NCI-H1930 (cell line): ENCODE data around the gene PIK3R6.
A peak's percentile ranks its signal among the peaks of the same experiment; 100 is the strongest.
"Not testable (repeated sequence)": the region's sequence is repeated elsewhere in the genome, so short reads cannot be mapped to it uniquely, and the experiment has no call there.

Experiments
- DNase-seq, 2 experiments: peaks; one replicate each; lab custom pipeline; 2025; lab: John Stamatoyannopoulos, UW

PIK3R6 gene

GRCh38 chr17:8823279-8823678 is 44.2 kb downstream of the PIK3R6 start:
- no peak for DNase-seq

DNA sequence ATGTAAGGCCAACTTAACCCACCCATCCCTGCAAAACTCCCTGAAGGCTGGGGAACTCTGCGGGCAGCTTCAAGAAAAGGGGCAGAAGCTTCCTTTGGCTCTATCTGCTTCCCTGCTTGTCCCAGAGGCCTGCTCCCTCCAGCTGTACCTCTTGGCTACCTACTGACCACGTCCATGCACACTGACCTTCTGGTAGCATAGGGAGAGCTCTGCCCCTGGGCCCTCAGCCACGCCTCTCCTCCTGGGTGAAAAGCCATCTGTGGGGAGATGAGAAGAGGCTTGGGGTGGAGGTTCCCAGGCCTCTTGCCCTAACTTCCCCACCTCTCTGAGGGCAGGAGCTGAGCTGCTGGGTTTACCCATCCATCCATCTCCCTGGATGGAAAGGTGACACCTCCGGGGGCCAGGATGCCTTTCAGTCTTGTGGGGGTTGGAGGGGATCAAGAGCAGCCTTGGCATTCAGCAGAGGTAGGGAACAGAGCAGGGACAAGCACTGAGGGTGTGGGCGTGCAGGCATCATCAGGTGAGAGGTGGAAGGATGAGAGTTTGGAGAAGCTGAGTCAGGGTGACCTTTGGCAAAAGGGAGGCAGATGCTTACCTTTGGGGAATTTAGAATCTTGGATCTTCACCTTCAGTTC is 45.0 kb downstream of the PIK3R6 start:
- no peak for DNase-seq

DNA sequence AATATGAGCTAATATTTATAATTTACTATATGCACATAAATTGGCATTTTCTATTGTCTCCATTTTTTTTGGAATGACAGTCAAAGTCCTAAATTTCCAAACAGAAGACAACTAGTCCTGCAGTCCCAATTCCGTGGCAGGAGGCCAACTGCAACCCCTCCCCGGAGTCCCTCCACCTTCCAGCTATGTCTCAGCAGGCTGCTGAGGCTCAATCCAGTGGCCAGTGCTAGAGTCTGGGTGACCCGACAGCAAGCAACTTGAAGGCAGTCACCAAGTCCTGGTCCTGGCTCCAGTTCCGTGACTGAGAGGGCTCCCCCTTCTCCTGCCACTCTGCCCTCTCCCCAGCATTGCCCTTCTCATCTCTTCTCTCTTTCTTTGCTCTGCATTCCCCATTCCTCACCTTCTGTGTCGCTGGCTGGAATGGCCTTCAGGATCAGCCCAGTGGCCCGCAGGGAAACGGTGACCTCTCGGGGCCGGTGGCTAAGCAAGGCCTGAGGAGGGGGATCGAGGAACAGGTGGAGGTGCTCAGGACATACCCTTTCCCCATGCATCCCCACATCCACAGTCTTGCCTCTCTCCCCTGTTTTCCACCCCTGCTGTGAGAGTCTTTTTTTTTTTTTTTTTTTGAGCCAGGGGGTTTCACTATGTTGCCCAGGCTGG is 45.9 kb downstream of the PIK3R6 start:
- DNase-seq = no peak

DNA sequence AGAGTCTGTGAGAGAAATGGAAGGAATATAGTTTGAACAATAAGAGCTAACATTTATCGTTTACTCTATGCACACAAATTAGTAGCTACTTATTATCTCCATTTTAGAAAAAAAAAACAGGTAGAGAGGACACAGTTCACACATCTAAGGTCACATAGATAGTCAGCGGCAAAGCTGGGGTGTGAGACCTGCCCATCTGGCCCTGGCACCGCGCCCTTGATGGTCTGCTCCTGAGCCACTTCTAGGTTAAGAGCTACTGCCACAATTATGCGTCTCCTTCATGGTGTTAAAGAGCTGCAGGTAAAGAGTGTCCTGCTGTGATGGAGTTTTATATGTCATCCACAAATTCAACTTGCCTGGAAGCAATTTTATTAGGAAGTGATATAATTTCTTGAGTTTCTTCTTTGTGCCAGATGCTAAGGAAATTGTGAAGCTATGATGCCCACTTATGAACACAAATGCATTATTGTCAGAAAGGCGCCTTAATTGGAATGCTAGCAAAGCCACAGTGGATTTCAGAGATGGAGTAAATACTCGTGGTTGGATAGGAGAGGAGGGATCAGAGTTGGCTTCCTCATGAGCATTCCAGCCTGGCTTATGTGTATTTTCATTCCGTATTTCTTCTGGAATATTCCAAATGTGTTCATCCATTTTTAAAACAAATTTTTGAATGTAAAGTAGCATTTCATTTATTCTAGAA is 47.0 kb downstream of the PIK3R6 start:
- no peak for DNase-seq

DNA sequence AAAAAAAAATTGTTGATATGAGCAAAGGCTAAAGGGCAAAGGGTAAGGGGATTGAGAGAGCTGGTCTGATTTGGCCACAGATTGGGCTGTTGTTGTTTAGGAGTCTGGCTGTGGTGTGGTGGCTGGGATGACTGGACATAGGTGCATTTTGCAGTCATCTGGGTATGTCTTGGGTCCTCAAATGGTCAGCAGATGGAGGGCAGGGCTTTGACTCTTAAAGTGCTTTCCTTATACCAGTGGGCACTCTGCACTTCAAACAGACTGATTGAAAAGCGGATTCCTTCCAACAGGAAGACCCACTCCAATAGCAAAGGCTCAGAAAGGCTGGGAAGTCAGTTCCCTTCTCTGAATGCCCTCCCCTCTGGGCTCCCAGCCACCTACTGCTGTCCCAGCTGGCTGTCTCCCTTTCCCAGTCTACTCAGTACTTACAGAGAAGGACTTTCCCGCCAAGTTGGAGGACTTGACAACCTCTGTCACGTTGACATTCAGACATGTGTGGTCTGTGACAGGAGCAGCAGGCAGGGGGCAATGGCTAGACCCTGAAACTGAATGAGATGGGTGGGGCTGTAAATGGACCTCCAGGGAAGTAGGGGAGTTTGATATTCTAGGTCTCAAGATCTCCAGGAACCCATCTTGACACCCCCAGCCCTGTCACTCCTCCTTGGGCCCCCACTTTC is 48.7 kb downstream of the PIK3R6 start:
- no peak for DNase-seq

DNA sequence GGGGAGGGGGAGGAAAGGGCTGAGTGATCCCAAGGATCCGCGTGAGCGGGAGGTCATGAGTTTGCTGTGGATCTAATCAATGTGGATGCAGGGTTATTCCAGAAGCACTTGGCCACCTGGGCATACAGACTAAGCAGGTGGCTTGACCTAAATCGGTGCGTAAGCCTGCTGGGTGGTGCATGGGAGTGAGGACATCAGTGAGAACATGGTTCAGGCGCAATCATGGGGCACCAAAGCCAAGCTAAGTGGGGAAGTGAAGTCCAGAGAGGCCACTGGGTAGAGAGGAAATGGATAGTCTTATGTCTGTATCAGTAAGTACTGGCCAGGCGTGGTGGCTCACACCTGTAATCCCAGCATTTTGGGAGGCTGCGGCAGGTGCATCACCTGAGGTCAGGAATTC is 49.4 kb downstream of the PIK3R6 start:
- DNase-seq = no peak

GRCh38 chr17:8806926-8807550 is 60.4 kb downstream of the PIK3R6 start:
- no peak for DNase-seq

DNA sequence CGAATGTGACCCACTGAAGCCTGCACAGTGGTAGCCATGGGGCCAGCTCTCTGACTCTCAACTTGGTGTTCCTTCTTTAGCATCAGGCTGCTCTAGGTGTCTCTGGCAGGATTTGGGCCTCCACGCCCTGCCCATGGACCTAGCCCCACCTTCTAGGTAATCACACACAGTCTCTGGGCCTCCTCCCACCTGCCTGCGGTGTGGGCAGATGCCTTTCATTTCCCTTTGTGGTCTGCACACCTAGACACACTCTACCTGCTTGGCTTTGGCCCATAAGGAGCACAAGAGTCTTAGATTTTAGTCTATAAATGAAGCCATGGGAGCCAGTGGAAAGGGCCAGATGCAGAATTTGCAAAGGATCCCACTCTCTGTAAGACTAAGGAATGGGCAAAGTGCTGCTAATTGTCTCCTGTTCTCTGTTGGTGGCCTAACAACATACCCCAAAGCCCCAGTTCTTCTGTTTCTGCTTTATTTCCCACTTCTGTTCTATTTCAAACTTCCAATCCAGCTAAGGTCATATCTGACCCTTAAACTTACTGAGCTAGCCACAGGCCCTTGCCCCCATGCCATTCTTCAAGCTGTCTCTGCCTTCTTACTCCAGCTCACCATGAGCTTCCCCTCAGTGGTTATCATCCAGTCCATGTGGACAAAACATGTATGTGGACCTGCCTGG is 61.1 kb downstream of the PIK3R6 start:
- no peak for DNase-seq

DNA sequence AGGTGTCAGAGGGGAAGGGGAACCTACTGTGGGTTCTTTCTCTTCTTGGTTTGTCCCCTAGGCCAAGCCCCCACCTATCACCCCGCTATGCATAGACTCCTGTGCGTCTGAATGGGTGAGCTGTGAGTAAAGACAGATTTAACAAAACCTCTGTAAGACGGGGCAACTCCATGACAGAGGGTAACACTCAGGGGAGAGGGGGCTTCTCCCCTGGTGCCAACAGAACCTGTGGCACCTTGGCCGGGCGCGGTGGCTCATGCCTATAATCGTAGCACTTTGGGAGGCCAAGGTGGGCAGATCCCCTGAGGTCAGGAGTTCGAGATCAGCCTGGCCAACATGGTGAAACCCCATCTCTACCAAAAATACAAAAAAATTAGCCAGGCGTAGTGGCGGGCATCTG is 62.1 kb downstream of the PIK3R6 start:
- DNase-seq = not testable (repeated sequence)

- DNase-seq = no peak
These were observed 63.7 kb downstream of the PIK3R6 start for GRCh38 chr17:8803531-8804420.

DNA sequence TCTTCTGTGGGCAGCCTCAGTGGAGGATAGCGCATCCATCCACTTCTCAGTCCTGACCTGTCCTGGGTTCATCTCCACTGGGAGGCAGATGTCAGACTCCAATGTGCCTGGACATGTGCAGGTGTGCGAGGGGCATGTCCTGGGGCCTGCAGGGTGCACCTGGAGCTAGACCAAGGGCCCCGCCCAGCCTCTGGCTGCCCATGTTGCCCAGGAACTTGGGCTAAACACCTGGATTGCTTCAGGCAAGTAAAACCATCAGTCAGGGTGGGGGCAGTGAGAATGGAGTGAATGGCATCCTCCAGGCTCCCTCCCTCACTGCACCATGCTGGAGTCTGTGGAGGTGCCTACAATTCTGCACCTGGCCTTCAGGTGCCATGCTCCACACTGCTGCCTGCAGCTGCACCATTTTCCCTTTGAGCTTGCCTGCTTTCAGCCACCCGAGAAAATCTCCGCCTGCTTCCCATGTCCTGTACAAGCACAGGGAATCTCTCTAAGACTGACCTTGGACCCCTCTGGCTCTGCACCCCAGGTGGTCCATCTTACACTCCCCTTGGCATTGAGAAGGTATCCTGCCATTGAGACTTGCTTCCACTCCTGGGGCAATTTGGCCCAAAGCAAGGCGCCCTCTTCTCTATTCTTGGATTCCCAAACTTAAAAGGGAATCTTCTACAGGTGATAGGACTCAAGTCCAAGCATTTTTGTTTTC is 66.2 kb downstream of the PIK3R6 start:
- DNase-seq = no peak

- no peak for DNase-seq
These were observed 66.8 kb downstream of the PIK3R6 start for GRCh38 chr17:8800656-8801055.

DNA sequence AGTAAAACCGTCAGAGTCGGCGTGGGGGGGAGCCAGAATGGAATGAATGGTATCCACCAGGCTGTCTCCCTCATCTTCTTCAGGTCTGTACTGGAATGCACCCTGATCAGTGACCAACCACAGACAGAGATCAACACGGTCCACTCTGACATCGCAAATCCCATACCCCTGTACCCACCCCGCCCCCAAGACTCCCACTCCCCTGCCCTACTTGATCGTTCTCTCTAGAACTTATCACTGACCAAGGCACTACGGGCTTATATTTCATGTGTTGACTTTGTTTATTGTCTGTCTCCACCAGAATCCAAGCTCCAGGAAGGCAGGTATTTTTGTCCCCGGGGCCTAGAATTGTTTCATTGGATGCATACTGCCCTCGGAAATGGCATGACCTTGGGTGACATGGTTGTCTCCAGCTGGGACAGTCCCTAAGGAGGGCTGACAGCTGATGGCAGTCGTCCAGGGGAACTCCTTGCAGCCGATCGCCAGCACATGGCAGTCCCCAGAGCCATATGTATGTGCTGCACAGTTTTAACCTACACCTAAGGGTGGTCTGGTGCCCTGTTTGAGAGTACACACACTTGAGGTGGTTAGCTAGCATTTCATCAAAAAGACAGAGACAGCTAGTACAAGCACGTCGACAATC is 67.8 kb downstream of the PIK3R6 start:
- no peak for DNase-seq

GRCh38 chr17:8798846-8799569 is 68.5 kb downstream of the PIK3R6 start, which contains the start of gene MFSD6L:
Gene MFSD6L (minus strand): TSS chr17:8799365. CDS start chr17:8799120, 245 bp downstream.
- peak in 1 of 2 experiments; percentile 27 for DNase-seq

GRCh38 chr17:8798176-8798845 is 69.2 kb downstream of the PIK3R6 start:
- DNase-seq = no peak

DNA sequence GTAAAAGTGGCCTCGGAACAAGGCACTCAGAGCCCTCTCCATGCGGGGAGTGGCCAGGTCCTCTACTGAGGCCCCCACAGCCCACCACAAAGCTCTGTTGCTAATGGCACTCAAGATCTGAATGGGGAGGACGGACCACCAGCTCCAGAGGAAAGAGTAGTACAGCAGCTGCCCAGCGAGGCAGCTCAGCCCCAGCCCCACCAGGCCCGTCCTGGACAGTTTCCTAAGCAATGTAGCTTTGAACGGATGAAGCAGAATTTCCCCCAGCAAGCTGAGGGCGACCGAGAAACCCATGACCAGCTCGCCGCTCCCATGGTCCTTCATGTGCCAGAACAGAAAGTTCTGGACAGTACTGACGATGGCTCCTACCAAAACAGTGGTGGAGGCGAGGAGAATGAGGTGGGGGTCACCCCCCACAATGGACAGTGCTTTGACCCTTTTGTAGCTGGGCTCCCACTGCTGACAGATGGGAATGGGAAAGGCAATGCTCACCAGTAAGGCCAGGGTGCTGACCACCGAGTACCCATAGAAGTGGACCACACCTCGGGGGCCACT is 69.8 kb downstream of the PIK3R6 start:
- DNase-seq = no peak

DNA sequence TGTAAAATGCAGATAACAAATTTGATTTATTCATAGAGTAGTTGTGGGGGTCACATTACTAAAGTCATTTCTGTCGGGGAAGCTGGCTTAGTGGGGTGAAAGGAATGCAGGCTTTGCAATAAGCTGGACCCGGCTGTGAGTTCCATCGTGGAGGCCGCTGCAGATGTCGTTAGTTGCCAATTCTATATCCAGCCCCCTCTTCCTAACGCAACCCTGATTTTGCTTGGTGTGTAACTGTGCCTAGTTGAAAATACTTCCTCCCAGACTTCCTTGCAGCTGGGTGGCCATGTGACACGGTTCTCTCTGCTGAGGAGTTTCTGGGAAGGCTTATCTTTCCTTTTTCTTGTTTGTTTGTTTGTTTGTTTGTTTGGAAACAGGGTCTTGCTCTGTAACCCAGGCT is 72.8 kb downstream of the PIK3R6 start:
- DNase-seq = no peak

GRCh38 chr17:8793649-8794048 is 73.8 kb downstream of the PIK3R6 start:
- no peak for DNase-seq
